CD14-positive monocyte (primary cell): Measurements from ENCODE around the gene CHRNB1. TPM values are rescaled to one million over a fixed set of nuclear protein-coding genes. Genes with fewer than 3 reads are reported as not detected.

Experiments
- DNase-seq, 3 donors: peaks; one replicate each; pipeline ENCODE4 v3.0.0-alpha.2; 2011 to 2022
- H2AFZ ChIP-seq: 2 replicates; pipeline ENCODE4 v1.6.0; 2012; ENCODE audit warnings: mild to moderate bottlenecking, low read depth, low read length, inconsistent platforms; ENCODE audit not compliant: insufficient read depth, poor library complexity, severe bottlenecking
- H3K27ac ChIP-seq, 2 donors: 1 replicate in 1 of 2; 2 replicates in 1 of 2; pipeline ENCODE4 v1.5.1; 2012 to 2013; ENCODE audit warnings: low read length in 2 of 2, control low read depth in 1 of 2, inconsistent platforms in 1 of 2, low read depth in 1 of 2, mild to moderate bottlenecking in 1 of 2
- H3K27me3 ChIP-seq, 2 donors: one replicate each; pipeline versions ENCODE4 v1.6.0 to v1.6.1; 2011 to 2013; ENCODE audit warnings: low read length in 2 of 2; ENCODE audit not compliant: control insufficient read depth in 2 of 2, insufficient read depth in 2 of 2
- H3K36me3 ChIP-seq, 2 donors: replicated peaks in 1 of 2; 1 replicate in 1 of 2; 2 replicates in 1 of 2; pipeline versions ENCODE4 v1.5.1 to v1.6.1; 2012 to 2013; ENCODE audit warnings: low read length in 2 of 2, control low read depth in 1 of 2, inconsistent platforms in 1 of 2, mild to moderate bottlenecking in 1 of 2; ENCODE audit not compliant: insufficient read depth in 2 of 2, control insufficient read depth in 1 of 2
- H3K4me1 ChIP-seq, 2 donors: 1 replicate in 1 of 2; 2 replicates in 1 of 2; pipeline versions ENCODE4 v1.5.1 to v1.6.1; 2012 to 2013; ENCODE audit warnings: low read length in 2 of 2, control low read depth in 1 of 2, inconsistent platforms in 1 of 2, mild to moderate bottlenecking in 1 of 2, moderate library complexity in 1 of 2; ENCODE audit not compliant: insufficient read depth in 2 of 2, control insufficient read depth in 1 of 2
- H3K4me2 ChIP-seq: replicated peaks from 2 replicates; pipeline ENCODE3; 2012; ENCODE audit warnings: low read length, moderate library complexity, mild to moderate bottlenecking; ENCODE audit not compliant: poor library complexity, severe bottlenecking; ENCODE audit errors: extremely low read depth
- H3K4me3 ChIP-seq, 3 experiments: fragments of 200-600 bp in 1 of 3; sonication (generic) in 1 of 3; replicated peaks in 1 of 3; 1 replicate in 2 of 3; 2 replicates in 1 of 3; pipeline ENCODE4 v1.5.1; 2011 to 2013; ENCODE audit warnings: low read length in 3 of 3, mild to moderate bottlenecking in 3 of 3, control low read depth in 2 of 3, low read depth in 2 of 3, inconsistent platforms in 1 of 3, moderate library complexity in 1 of 3
- H3K79me2 ChIP-seq: 2 replicates; pipeline ENCODE4 v1.6.0; 2012; ENCODE audit warnings: mild to moderate bottlenecking, control low read depth, inconsistent platforms, low read length, moderate library complexity; ENCODE audit not compliant: insufficient read depth
- H3K9ac ChIP-seq: 2 replicates; pipeline ENCODE4 v1.6.0; 2017; ENCODE audit warnings: low read length, mild to moderate bottlenecking; ENCODE audit not compliant: insufficient read depth, poor library complexity, severe bottlenecking
- H3K9me3 ChIP-seq, 2 donors: replicated peaks in 1 of 2; 1 replicate in 1 of 2; 2 replicates in 1 of 2; pipeline versions ENCODE4 v1.5.1 to v1.6.1; 2012 to 2013; ENCODE audit warnings: low read length in 2 of 2, control low read depth in 1 of 2; ENCODE audit not compliant: control insufficient read depth in 1 of 2, insufficient read depth in 1 of 2
- H4K20me1 ChIP-seq: 2 replicates; pipeline ENCODE4 v1.6.0; 2012; ENCODE audit warnings: mild to moderate bottlenecking, low read length, control low read depth, moderate library complexity; ENCODE audit not compliant: insufficient read depth
- H3K27ac Mint-ChIP-seq, 7 donors: one replicate each; pipeline ENCODE4 v1.8.0; 2020; ENCODE audit warnings: mild to moderate bottlenecking in 7 of 7, mixed read lengths in 7 of 7, moderate library complexity in 6 of 7, inconsistent platforms in 2 of 7
- H3K27me3 Mint-ChIP-seq, 3 donors: one replicate each; pipeline ENCODE4 v1.8.0; 2021 to 2022; ENCODE audit warnings: low read depth in 3 of 3, mild to moderate bottlenecking in 3 of 3, mixed read lengths in 3 of 3, moderate library complexity in 3 of 3, inconsistent platforms in 1 of 3
- H3K36me3 Mint-ChIP-seq, 2 donors: one replicate each; pipeline ENCODE4 v1.8.0; 2020; ENCODE audit warnings: mixed read lengths in 2 of 2, inconsistent platforms in 1 of 2, mild to moderate bottlenecking in 1 of 2
- H3K4me1 Mint-ChIP-seq: one replicate; pipeline ENCODE4 v1.8.0; 2020; ENCODE audit warnings: mild to moderate bottlenecking, mixed read lengths
- H3K4me3 Mint-ChIP-seq, 2 donors: one replicate each; pipeline ENCODE4 v1.8.0; 2020; ENCODE audit warnings: mild to moderate bottlenecking in 2 of 2, mixed read lengths in 2 of 2, moderate library complexity in 1 of 2
- H3K9me3 Mint-ChIP-seq, 7 donors: one replicate each; pipeline ENCODE4 v1.8.0; 2020 to 2022; ENCODE audit warnings: mixed read lengths in 7 of 7, mild to moderate bottlenecking in 6 of 7, moderate library complexity in 6 of 7, inconsistent platforms in 2 of 7
- CTCF ChIP-seq: fragments of 200-600 bp; IDR thresholded peaks from one replicate; pipeline ENCODE4 v1.8.0; 2022; ENCODE audit warnings: antibody characterized with exemption, mild to moderate bottlenecking
- WGBS: methylation state at CpG from one replicate; pipeline ENCODE4 v1.1.5; 2013; ENCODE audit warnings: missing lambda C conversion rate; ENCODE audit not compliant: insufficient coverage; 5-methylcytosine and 5-hydroxymethylcytosine counted together
- intact Hi-C, 2 donors: fragments of 100-400 bp; cut with micrococcal nuclease; formaldehyde crosslinking; loops; one replicate each; pipeline versions ENCODE4 v1.15.0 to v1.15.1; 2023
- polyA plus RNA-seq, 3 donors: library from polyadenylated mRNA; depleted of rRNA in 1 of 3; unstranded in 2 of 3; stranded (reverse) in 1 of 3; fragments of 300-500 nt in 2 of 3; fragments of >200 nt in 1 of 3; fragmentation: Illumina TruSeq in 2 of 3; gene quantifications; 1 replicate in 2 of 3; 2 replicates in 1 of 3; pipeline ENCODE4 v1.2.3, GENCODE V29; 2012 to 2021

Gene CHRNB1
- polyA plus RNA-seq, 3 donors, result 9.3 to 15.7 (median 14.7) TPM

GRCh38 chr17:7502171-7502847 lies 57.4 kb downstream of the CHRNB1 start:
- no peak overlapping the region for H3K27ac Mint-ChIP-seq
- no peaks in the 10 kb centered on the region for H3K27me3 ChIP-seq
- H2AFZ ChIP-seq, result no peak overlapping the region
- H3K79me2 ChIP-seq, result peaks cover 5% of the 10 kb centered on the region
- H4K20me1 ChIP-seq, result peaks cover 44% of the 10 kb centered on the region
- H3K27ac ChIP-seq, result no peak overlapping the region
- no peaks in the 10 kb centered on the region for H3K4me1 Mint-ChIP-seq
- H3K9ac ChIP-seq, result no peak overlapping the region
- WGBS, result 94% methylated on average over 17 of the region's 20 CpGs
- no peak for DNase-seq
- intact Hi-C loops, result loop anchor here in 1 of 2 donors (5.0 kb wide), 1 partner anchor 85 kb away; no protein-coding TSS in a partner anchor
- H3K4me3 Mint-ChIP-seq, result no peak overlapping the region
- H3K4me3 ChIP-seq, result no peak overlapping the region
- peaks cover 0 to 1% (median 1%) of the 10 kb centered on the region in 3 donors for H3K27me3 Mint-ChIP-seq
- no peak overlapping the region for H3K4me2 ChIP-seq
- no peak for TF ChIP-seq CTCF
- H3K36me3 ChIP-seq, result peaks cover 90 to 97% of the 10 kb centered on the region in 2 donors
- no peaks in the 10 kb centered on the region for H3K9me3 Mint-ChIP-seq
- peaks cover 84 to 97% of the 10 kb centered on the region in 2 donors for H3K36me3 Mint-ChIP-seq
- no peaks in the 10 kb centered on the region for H3K4me1 ChIP-seq
- no peaks in the 10 kb centered on the region for H3K9me3 ChIP-seq

GRCh38 chr17:7502987-7503386 lies 58.1 kb downstream of the CHRNB1 start:
- H3K27ac ChIP-seq, result no peak overlapping the region
- Mint-ChIP-seq H3K27me3 (peaks cover 0 to 1% (median 1%) of the 10 kb centered on the region in 3 donors), H3K27ac (peak overlapping the region in 2 of 7 donors; percentile 48 to 74), H3K4me3 (no peak overlapping the region), H3K4me1 (no peaks in the 10 kb centered on the region), H3K9me3 (no peaks in the 10 kb centered on the region), H3K36me3 (peaks cover 84 to 97% of the 10 kb centered on the region in 2 donors)
- no peak overlapping the region for H3K4me3 ChIP-seq
- intact Hi-C loops, result loop anchor here in 1 of 2 donors (5.0 kb wide), 1 partner anchor 84 kb away; no protein-coding TSS in a partner anchor
- H3K79me2 ChIP-seq, result peaks cover 4% of the 10 kb centered on the region
- H4K20me1 ChIP-seq, result peaks cover 37% of the 10 kb centered on the region
- peaks cover 86 to 97% of the 10 kb centered on the region in 2 donors for H3K36me3 ChIP-seq
- no peak overlapping the region for H3K4me2 ChIP-seq
- H3K9me3 ChIP-seq, result no peaks in the 10 kb centered on the region
- no peak overlapping the region for H2AFZ ChIP-seq
- TF ChIP-seq CTCF, result peak; percentile 40
- no peaks in the 10 kb centered on the region for H3K27me3 ChIP-seq
- H3K4me1 ChIP-seq, result no peaks in the 10 kb centered on the region
- no peak for DNase-seq
- WGBS, result 94% methylated on average over 14 of the region's 14 CpGs
- no peak overlapping the region for H3K9ac ChIP-seq
